Neural cell (in vitro differentiated cells): ENCODE results near the gene ZNF846.

Experiments
- CTCF ChIP-seq: fragments of 450-650 bp; IDR thresholded peaks from 2 replicates; pipeline ENCODE4 v1.5.1; 2014; ENCODE audit warnings: antibody characterized with exemption, mild to moderate bottlenecking, moderate library complexity; ENCODE audit not compliant: poor library complexity, severe bottlenecking
- EP300 ChIP-seq: fragments of 450-650 bp; conservative IDR thresholded peaks from 2 replicates; pipeline ENCODE4 v1.6.1; 2014; ENCODE audit warnings: antibody characterized with exemption, mild to moderate bottlenecking, moderate library complexity; ENCODE audit not compliant: poor library complexity, severe bottlenecking
- EZH2 ChIP-seq: fragments of 200-600, 300-800 bp; shearing (Covaris generic), sonication (generic); IDR thresholded peaks from 2 replicates; pipeline ENCODE4 v1.6.1; 2014; ENCODE audit warnings: antibody characterized with exemption, low read length, borderline replicate concordance, mild to moderate bottlenecking; ENCODE audit not compliant: insufficient read depth, poor library complexity, severe bottlenecking
- MXI1 ChIP-seq: fragments of 450-650 bp; conservative IDR thresholded peaks from 2 replicates; pipeline ENCODE4 v1.6.1; 2014; ENCODE audit warnings: antibody characterized with exemption, mild to moderate bottlenecking; ENCODE audit not compliant: poor library complexity, severe bottlenecking
- POLR2AphosphoS5 ChIP-seq: IDR thresholded peaks from 2 replicates; pipeline ENCODE4 v1.6.1; 2012
- RAD21 ChIP-seq: fragments of 450-650 bp; conservative IDR thresholded peaks from 2 replicates; pipeline ENCODE4 v1.6.1; 2014; ENCODE audit warnings: antibody characterized with exemption, mild to moderate bottlenecking, moderate library complexity
- REST ChIP-seq: IDR thresholded peaks from 2 replicates; pipeline ENCODE4 v1.6.1; 2012; ENCODE audit warnings: borderline replicate concordance
- SMC3 ChIP-seq: fragments of 450-650 bp; conservative IDR thresholded peaks from 2 replicates; pipeline ENCODE4 v1.6.1; 2014; ENCODE audit warnings: antibody characterized with exemption, mild to moderate bottlenecking, moderate library complexity; ENCODE audit not compliant: poor library complexity

GRCh38 chr19:9757544-9758501, 10.7 kb downstream of the ZNF846 start:
- TF ChIP-seq CTCF (no peak), REST (no peak), MXI1 (no peak), EP300 (no peak), EZH2 (no peak), POLR2AphosphoS5 (no peak), RAD21 (no peak), SMC3 (no peak)
